Thyroid gland (tissue), 4 donors: ENCODE measurements around the gene CSMD2.

ENCODE experiments used
- POLR2A ChIP-seq, 2 donors: fragments of 450-650 bp; IDR thresholded peaks; one replicate each; pipeline ENCODE4 v1.6.1; 2017; ENCODE audit warnings: antibody characterized with exemption in 2 of 2, mild to moderate bottlenecking in 2 of 2, moderate library complexity in 1 of 2
- TF ChIP-seq, protein P1 (sequence below), 6 experiments: fragments of 200-600 bp in 3 of 6; fragments of 450-650 bp in 3 of 6; sonication (generic) in 3 of 6; IDR thresholded peaks; one replicate each; pipeline ENCODE4 v1.5.1; 2016 to 2019; ENCODE audit warnings: antibody characterized with exemption in 6 of 6, mild to moderate bottlenecking in 2 of 6, inconsistent platforms in 1 of 6, moderate library complexity in 1 of 6

DNA sequence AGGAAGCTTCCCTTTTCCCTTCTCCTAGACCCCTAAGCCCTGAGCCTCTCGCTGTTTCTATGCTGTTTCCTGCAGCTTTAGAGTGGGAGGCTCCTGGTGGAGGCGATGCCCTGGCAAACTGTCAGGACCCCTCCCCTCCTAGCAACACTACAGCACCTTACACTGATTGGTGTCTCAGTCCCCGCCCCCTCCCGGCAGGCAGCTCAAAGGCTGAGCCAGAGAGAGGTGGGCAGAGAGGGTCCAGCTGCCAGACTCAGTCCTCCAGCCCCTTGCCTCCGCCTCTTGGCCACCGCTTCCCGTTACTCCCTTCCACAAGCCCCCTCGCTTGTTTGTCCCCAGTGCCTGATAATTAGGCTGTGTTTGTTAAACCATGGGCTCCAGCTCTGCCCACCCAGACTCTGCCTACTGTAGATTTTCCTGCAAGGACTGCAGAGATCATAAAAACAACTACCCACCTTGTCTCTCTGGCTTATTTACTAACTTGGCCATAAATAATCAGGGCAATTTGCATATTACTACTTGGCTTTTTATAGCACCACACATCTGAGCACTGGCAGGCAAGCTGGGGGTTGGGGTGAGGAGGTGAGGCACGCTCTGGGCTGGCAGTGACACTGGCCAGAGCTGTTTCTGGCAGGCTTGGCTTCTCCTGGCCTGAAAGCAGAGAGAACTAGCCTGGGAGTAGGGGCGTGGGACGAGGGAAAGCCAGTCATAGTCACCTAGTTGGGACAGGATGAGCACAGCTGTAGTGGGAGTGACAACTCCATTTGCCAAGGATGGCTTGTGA, 107.5 kb downstream of the CSMD2 start:
- TF ChIP-seq, protein P1, sequence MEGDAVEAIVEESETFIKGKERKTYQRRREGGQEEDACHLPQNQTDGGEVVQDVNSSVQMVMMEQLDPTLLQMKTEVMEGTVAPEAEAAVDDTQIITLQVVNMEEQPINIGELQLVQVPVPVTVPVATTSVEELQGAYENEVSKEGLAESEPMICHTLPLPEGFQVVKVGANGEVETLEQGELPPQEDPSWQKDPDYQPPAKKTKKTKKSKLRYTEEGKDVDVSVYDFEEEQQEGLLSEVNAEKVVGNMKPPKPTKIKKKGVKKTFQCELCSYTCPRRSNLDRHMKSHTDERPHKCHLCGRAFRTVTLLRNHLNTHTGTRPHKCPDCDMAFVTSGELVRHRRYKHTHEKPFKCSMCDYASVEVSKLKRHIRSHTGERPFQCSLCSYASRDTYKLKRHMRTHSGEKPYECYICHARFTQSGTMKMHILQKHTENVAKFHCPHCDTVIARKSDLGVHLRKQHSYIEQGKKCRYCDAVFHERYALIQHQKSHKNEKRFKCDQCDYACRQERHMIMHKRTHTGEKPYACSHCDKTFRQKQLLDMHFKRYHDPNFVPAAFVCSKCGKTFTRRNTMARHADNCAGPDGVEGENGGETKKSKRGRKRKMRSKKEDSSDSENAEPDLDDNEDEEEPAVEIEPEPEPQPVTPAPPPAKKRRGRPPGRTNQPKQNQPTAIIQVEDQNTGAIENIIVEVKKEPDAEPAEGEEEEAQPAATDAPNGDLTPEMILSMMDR (IDR thresholded peaks at IDR 0.05): no peak
- TF ChIP-seq POLR2A (IDR thresholded peaks at IDR 0.05): no peak
